ENCODE measurements around the gene CTAGE15.
"Not testable (repeated sequence)": the region's sequence is repeated elsewhere in the genome, so short reads cannot be mapped to it uniquely, and the experiment has no call there.

- TF ChIP-seq NR1H2 (CRISPR knock-in tag; IDR thresholded peaks at IDR 0.05); CTCF (IDR thresholded peaks at IDR 0.05); USF2 (CRISPR knock-in tag; IDR thresholded peaks at IDR 0.05); NFYB (CRISPR knock-in tag; conservative IDR thresholded peaks at IDR 0.05; ENCODE audit: low read depth); NR2C2 (CRISPR knock-in tag; IDR thresholded peaks at IDR 0.05); STAT6 (CRISPR knock-in tag; conservative IDR thresholded peaks at IDR 0.05; ENCODE audit: low read depth); ZNF317 (CRISPR knock-in tag; IDR thresholded peaks at IDR 0.05; ENCODE audit: borderline replicate concordance, low read depth): not testable (repeated sequence)
These were observed 8.3 kb upstream of the CTAGE15 start for GRCh38 chr7:143563306-143563705.

Measured in WTC11 (cell line).